GM21825 (cell line): ENCODE measurements around the gene SPDYE1.
"Not testable (repeated sequence)": the region's sequence is repeated elsewhere in the genome, so short reads cannot be mapped to it uniquely, and the experiment has no call there.

Source experiments
- ATAC-seq: cut with Tn5 transposase; IDR thresholded peaks from one replicate; pipeline ENCODE4 v1.9.1; 2021; ENCODE audit warnings: mild to moderate bottlenecking, moderate library complexity; ENCODE audit not compliant: unreplicated experiment

Gene SPDYE1

GRCh38 chr7:43990829-43991228 lies 6.9 kb upstream of the SPDYE1 start:
- not testable (repeated sequence) for ATAC-seq

DNA sequence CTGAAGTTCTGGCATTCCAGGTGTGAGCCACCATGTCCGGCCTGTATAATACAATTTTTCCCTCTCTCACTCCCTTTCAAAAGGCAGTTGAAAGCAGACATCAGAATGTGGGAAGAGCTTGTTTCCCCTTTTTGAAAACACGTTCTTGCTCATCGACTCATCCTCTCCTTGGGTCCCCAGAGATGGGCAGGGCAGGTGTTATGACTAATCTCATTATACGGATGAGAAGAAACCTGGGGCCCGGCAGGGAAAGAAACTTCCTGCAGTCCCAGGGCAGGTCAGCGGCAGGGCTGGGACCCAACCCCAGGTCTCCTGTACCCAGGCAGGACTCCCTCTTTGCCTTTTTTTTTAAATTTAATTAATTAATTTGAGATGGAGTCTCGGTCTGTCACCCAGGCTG lies 4.8 kb upstream of the SPDYE1 start:
- peak; percentile 95 for ATAC-seq

DNA sequence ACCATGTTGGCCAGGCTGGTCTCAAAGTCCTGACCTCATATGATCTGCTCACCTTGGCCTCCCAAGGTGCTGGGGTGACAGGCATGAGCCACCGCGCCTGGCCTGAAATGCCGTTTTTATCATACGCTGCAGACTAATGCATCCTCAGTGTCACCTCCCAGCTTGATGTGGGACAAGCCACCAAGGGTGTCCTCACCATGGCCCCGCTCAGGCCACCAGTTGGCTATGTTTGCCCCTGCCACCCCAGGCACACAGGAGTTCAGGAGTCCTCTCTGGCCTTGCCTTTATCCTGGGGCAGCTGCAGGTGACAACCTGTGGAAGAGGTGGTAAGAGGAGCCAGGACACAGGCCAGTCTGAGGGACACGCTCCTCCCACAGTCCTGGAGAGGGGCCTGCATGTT lies 3.0 kb upstream of the SPDYE1 start:
- ATAC-seq, result not testable (repeated sequence)

GRCh38 chr7:44012081-44012480 lies 14.4 kb downstream of the SPDYE1 start:
- not testable (repeated sequence) for ATAC-seq

- ATAC-seq, result not testable (repeated sequence)
These were observed 17.4 kb downstream of the SPDYE1 start for GRCh38 chr7:44015090-44015489.

DNA sequence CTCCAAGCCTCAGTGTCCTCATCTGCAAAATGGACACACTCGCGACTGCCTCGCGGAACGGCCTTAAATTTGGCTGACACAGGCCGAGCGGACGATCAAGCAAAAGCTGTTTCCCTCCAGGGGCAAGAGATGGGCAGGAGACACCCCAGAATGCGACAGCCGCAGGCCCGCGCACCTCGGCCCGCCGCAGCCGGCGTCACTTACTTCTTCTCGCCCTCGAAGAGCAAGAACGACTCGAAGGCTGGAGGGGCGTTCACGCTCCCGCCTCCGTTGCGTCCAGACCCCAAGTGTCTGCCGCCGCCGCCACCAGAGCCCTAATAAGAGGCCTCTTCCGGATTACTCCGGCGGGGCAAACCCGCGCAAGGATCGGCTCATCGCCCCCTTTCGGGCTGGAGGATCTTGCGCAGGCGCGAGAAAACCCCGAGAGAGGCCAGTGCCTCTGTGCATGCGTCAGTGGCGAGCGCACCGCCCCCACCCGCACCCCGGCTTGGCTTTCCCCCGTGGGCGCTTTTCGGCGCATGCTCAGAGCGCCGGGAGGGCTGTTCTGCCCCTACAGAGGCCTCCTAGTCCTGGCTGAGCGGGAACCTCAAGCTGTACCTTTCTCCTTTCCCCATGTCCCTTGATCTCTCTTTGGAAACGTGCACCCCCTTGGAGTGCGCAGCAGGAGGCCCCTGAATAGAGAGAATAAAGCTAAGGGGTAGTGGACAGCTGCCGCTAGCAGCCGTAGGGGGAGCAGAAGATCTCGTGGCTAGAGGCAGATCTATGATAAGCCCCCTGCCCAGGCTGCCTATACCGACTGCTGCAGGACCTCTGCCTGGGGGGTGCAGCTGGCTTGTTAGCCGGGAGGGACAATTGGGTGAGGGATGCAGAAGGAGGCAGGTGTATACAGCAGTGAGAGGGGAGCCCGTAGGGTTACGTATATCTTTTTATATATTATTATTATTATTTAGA lies 21.4 kb downstream of the SPDYE1 start:
- ATAC-seq, result peak; percentile 91

- not testable (repeated sequence) for ATAC-seq
These were observed 22.1 kb downstream of the SPDYE1 start for GRCh38 chr7:44019825-44020224.

DNA sequence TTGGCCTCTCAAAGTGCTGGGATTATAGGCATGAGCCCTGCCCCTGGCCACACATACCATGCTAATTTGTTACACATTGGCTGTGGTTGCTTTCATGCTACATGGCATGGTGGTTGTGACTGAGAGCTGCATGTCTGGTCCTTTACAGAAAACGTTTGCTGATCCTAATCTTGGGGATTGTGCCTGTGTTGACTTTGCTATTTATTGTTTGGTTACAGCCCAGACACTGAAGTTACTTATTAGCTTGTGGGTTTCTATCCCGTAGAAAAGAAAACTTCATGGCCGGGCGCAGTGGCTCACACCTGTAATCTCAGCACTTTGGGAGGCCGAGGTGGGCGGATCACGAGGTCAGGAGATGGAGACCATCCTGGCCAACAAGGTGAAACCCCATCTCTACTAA lies 24.4 kb downstream of the SPDYE1 start:
- ATAC-seq, result not testable (repeated sequence)

- ATAC-seq, result not testable (repeated sequence)
These were observed 25.2 kb downstream of the SPDYE1 start for GRCh38 chr7:44022796-44023467.

DNA sequence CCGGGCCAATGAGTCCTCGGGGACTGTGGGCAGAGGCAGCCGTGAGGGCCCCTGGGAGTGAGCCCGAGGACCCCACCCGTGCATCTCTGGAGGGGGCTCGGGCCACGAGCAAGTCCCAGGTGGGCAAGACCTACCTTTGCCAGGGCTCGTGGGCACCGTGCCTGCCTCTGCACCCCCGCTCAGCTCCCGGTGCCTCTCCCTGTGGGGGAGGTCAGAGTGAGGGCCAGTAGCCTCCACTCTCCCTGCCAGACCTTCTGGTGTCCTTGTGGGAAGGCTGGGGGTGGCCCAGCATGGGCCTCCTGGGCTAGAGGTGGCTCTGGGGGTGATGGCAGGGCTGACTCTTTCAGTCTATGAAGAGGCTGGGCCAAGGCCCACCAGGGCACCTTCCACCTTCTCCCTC lies 31.7 kb downstream of the SPDYE1 start:
- ATAC-seq, result not testable (repeated sequence)

- not testable (repeated sequence) for ATAC-seq
These were observed 32.3 kb downstream of the SPDYE1 start for GRCh38 chr7:44030029-44030428.

DNA sequence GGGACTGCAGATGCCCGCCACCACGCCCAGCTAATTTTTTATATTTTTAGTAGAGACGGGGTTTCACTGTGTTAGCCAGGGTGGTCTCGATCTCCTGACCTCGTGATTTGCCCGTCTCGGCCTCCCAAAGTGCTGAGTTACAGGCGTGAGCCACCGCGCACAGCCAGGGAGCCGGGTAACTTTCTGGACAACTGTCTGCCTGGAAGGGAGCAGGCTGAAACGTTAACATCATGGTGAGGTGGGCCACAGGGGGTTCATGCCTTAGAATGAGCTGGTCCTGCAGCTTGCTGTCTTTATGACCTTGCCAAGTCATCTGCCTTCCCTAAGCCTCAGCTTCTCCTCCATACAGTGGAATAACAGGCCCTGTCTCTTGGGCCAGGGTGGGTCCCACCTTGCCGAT lies 33.6 kb downstream of the SPDYE1 start:
- not testable (repeated sequence) for ATAC-seq

DNA sequence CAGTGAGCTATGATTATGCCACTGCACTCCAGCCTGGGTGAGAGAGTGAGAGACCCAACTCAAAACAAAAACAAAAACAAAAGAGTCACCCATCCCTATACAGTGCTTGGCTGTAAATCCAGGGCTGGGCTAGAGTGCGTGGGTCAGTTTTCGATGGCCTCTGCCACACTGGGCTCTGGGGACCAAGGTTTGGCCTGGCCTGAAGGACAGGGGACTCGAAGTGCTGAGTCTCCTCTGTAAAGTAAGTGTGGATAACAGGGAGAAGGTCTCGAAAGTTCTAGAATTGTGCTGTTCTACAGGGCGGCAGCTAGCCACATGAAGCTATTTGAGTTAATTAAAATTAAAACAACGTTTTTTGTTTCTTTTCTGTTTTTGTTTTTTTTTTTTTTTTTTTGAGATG lies 34.3 kb downstream of the SPDYE1 start:
- not testable (repeated sequence) for ATAC-seq

DNA sequence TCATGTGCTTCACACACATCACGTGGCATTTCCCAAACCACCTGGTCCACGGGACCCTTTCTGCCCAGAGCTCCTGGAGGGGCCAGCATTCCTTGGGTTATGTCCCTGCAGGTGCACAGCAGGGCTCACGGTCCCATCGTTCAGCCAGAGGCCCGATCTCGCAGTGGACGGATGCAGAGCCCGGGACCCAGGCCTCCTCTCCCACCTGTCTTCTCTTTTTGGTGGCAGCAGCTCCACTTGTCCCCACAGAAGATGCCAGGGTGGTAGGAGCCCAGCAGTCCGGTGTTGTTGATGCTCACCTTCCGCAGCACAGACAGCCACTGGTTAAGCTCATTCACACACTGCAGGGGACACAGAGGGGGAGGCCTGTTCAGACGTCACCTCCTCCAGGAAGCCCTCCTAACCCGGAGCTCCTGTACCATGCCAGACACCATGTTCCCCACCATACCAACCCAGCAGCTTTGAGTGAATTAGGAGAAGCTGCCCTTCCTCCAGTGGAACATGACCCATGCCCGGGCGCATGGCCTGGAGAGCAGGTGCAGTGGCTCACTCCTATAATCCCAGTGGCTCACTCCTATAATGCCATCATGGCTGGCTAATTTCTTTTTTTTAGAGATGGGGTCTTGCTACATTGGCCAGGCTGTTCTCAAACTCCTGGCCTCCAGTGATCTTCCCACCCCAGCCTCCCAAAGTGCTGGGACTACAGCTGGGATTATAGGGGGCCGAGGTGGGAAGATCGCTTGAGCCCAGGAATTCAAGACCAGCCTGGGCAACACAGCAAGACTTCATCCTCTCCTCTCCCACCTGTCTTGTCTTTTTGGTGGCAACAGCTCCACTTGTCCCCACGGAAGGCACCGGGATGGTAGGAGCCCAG lies 36.5 kb downstream of the SPDYE1 start:
- not testable (repeated sequence) for ATAC-seq

GRCh38 chr7:44036364-44036763 lies 38.7 kb downstream of the SPDYE1 start:
- not testable (repeated sequence) for ATAC-seq

DNA sequence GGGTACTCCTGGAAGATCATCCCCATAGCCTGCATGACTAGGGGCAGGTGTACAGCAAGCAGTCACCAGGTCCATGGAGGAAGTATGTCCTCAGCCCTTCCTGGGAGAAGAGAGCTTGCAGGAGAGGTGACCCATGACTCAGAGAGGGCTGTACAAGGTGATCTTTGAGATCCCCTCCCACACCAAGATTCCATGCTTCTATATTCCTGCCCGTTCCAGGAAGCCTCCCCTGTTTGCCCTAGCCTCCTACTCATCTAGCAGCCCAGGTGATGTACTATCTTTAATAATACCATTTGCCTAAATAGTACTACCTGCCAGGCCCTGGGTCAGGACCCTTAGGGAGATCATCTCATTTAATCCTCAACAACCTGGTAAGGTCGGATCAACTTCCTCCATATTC lies 40.3 kb downstream of the SPDYE1 start:
- not testable (repeated sequence) for ATAC-seq

- not testable (repeated sequence) for ATAC-seq
These were observed 40.9 kb downstream of the SPDYE1 start for GRCh38 chr7:44038553-44038952.

DNA sequence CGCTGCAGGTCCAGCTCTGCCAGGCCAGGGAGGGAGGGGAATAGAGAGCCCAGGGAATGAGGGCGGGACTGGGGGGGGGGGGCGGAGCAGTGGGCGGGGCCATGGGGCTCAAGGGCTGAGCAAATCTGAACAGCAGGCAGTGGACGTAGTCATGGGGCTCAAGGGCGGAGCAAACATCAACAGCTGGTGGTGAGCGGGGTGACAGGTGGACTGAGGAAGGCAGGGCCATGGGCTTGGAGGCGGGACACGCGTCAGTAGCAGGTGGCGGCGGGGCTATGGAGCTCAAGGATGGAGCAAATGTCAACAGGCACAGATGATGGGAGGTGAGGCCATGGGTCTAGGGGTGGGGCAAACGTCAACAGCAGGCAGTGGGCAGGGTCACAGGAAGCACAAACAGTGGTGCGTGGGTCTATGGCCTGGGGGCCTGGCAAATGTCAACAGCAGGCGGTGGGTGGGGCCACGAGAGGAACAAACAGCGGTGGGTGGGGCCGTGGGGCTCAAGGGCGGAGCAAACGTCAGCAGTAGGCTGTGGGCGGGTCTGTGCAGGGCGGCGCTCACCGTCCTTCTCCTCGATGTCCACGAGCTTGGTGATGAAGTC lies 41.4 kb downstream of the SPDYE1 start:
- ATAC-seq, result peak; percentile 57

GRCh38 chr7:44039800-44040492 lies 42.2 kb downstream of the SPDYE1 start:
- ATAC-seq, result peak; percentile 3

DNA sequence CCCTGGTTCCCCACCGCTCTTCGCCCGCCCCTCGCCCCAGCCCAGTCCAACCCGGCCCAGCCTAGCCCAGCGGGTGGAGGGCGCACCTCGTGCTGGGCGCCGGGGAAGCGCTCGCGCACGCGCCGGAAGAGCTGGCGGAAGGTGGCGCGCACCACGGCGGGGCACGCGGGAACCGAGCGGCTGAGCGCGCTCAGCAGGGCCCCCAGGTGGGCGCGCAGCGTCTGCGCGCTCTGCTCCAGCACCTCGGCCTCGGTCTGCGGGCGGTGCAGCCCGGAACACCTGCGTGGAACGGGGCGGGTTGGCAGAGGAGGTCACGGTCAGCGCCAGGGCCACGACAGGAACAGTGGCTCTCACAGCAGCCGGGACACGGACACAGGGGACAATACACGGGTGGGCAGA lies 42.8 kb downstream of the SPDYE1 start:
- peak; percentile 47 for ATAC-seq
